ENCODE data around the gene GRM4.

DNA sequence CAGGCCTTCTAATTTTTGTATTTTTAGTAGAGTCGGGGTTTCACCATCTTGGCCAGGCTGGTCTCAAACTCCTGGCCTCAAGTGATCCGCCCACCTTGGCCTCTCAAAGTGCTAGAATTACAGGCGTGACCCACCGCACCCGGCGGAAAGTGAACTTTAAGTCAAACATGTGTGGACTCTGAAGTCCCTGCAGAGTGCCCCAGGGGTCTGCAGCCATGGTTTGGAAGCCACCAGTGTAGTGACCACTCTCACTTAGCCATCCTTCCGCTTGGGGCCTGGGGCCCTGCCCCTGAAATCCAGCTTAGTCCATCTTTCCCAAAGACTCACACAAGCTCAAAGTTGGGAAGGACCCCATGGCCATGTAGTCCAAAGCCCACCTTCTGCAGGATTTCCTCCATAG, 164.5 kb downstream of the GRM4 start:
- no peak for TF ChIP-seq EZH2 (optimal IDR thresholded peaks at IDR 0.05; ENCODE audit: low read depth, low read length)
- TF ChIP-seq, protein P1, sequence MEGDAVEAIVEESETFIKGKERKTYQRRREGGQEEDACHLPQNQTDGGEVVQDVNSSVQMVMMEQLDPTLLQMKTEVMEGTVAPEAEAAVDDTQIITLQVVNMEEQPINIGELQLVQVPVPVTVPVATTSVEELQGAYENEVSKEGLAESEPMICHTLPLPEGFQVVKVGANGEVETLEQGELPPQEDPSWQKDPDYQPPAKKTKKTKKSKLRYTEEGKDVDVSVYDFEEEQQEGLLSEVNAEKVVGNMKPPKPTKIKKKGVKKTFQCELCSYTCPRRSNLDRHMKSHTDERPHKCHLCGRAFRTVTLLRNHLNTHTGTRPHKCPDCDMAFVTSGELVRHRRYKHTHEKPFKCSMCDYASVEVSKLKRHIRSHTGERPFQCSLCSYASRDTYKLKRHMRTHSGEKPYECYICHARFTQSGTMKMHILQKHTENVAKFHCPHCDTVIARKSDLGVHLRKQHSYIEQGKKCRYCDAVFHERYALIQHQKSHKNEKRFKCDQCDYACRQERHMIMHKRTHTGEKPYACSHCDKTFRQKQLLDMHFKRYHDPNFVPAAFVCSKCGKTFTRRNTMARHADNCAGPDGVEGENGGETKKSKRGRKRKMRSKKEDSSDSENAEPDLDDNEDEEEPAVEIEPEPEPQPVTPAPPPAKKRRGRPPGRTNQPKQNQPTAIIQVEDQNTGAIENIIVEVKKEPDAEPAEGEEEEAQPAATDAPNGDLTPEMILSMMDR (IDR thresholded peaks at IDR 0.05; ENCODE audit: low read length): no peak
